Prostate gland (tissue), 2 donors: ENCODE results near the gene PHKB.

ENCODE experiments used
- CTCF ChIP-seq, 4 experiments: fragments of 200-600 bp in 2 of 4; fragments of 450-650 bp in 2 of 4; sonication (generic) in 2 of 4; IDR thresholded peaks; 1 replicate in 3 of 4; 2 replicates in 1 of 4; pipeline ENCODE4 v1.5.1; 2016 to 2019; ENCODE audit warnings: antibody characterized with exemption in 4 of 4, mild to moderate bottlenecking in 2 of 4, moderate library complexity in 2 of 4
- POLR2A ChIP-seq: fragments of 450-650 bp; IDR thresholded peaks from one replicate; pipeline ENCODE4 v1.6.1; 2016; ENCODE audit warnings: antibody characterized with exemption, mild to moderate bottlenecking
- POLR2AphosphoS5 ChIP-seq: sonication (generic); formaldehyde crosslinking; IDR thresholded peaks from one replicate; pipeline ENCODE4 v1.6.1; 2017; ENCODE audit warnings: antibody characterized with exemption

GRCh38 chr16:47499700-47500264 is 38.7 kb downstream of the PHKB start:
- TF ChIP-seq CTCF (IDR thresholded peaks at IDR 0.05) (no peak), POLR2A (no peak), POLR2AphosphoS5 (no peak)
